ENCODE measurements around the gene CERS6.
A peak's percentile ranks its signal among the peaks of the same experiment; 100 is the strongest.

CERS6 gene

DNA sequence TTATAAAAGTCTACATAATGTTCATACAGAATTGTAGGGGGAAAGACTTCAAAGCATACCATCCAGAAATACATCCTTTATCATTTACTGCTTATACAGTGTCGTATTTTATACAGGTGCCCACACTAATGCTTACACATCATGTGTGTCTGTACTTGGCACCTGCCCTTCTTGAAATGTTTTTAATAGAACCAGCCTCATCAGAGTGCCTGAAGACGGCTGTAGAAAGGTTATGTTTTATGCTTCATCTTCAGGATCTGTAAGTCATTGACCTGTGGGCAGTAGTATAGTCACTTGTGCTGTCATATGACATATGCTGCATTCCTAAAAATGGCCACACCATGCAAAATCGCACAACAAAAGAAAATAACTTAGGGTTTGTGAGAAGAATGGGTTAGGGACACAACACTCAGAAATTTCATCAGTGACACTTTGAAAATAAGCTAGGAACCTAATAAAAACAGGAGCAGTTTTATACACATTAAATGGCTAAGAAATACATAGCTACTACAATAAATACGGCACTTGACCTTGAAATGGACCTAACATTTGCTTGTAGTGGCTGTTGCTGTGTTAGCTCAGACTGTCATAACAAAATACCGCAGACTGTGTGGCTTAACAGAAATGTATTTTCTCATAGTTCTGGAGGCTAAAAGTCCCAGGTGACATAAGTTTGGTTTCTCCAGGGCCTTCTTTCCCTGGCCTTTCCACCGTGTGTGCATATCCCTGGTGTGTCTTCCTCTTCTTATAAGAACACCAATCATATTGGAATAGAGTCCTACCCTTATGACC lies 112.6 kb downstream of the CERS6 start:
- Histone ChIP-seq H3K27me3 (no peaks in the 10 kb centered on the region), H3K27ac (no peak overlapping the region), H3K9me3 (no peaks in the 10 kb centered on the region), H3K9ac (no peak overlapping the region), H3K36me3 (peaks cover 56% of the 10 kb centered on the region), H3K4me1 (peaks cover 28% of the 10 kb centered on the region), H3K4me3 (no peak overlapping the region), H3K4me2 (no peak overlapping the region), H4K20me1 (peaks cover 15% of the 10 kb centered on the region; the same call in 1 of the 2 replicates)
- no peak for TF ChIP-seq Cebpa-rat (IDR thresholded peaks at IDR 0.05)

DNA sequence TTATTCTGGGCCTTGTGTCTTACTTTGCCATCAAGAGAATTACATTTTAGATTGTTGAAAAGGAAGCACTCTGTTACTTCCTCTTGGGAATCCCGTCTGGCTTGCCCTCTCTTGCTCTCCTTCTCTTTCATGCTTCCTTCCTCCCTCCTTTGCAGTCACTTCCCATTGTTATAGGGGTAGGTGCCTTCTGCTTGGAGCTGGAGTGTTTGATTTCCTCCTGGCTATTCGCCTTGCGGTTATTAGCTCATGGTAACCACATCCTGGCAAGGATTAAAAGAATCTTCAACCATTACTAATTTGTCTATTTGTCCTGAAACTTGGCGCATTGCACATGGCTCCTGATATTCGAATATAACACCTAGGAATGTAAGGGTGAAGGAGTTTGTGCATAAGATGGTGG lies 115.0 kb downstream of the CERS6 start:
- Histone ChIP-seq H4K20me1 (peaks cover 15% of the 10 kb centered on the region; the same call in 1 of the 2 replicates), H3K27ac (no peak overlapping the region), H3K9ac (no peak overlapping the region), H3K4me1 (peaks cover 28% of the 10 kb centered on the region), H3K9me3 (0 out of 2 replicates have a peak, but pooled peaks cover 7% of the 10 kb centered on the region), H3K4me3 (no peak overlapping the region), H3K36me3 (peaks cover 51% of the 10 kb centered on the region), H3K4me2 (peak overlapping the region; percentile 48), H3K27me3 (no peaks in the 10 kb centered on the region)
- TF ChIP-seq Cebpa-rat (IDR thresholded peaks at IDR 0.05) = no peak

DNA sequence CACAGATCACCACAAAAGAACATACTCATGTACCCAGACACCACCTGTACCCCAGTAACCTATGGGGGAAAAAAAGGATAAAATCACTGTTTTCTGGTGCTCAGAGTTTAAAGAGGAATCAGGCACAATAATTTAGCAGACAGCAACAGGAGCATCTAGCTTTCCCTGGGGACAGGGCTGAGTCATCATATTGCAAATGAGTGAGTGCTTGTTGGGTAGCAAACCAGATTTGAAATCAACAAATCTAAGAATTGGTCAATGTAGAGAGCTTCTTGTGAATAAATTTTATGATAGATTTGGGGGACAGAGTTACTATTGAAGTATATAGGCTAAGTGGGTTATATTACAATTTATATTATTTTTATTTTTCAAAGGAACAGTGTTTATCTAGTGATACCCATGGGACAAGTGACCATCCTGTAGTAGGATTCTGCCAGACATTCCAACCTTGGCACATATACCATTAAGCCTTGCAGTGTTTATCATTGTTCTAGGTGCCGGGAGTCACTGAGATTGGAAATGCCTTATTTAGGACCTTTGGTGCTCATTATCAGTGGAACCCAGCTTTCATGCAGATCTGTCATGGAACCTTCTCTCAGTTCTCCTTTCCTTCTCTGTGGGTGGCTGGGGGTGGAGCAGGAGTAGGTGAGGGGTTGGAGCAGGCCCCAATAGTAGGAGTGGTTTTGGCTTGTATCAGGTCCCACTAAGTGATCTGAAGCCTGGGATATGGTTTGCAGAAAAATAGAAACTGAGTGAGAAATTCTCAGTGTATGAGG lies 117.2 kb downstream of the CERS6 start:
- H3K27me3 ChIP-seq = no peaks in the 10 kb centered on the region
- no peak overlapping the region for H3K27ac ChIP-seq
- H4K20me1 ChIP-seq = peaks cover 27% of the 10 kb centered on the region; the same call in 1 of the 2 replicates
- TF ChIP-seq Cebpa-rat (IDR thresholded peaks at IDR 0.05) = no peak
- peaks cover 47% of the 10 kb centered on the region for H3K36me3 ChIP-seq
- H3K9ac ChIP-seq = no peak overlapping the region
- 0 out of 2 replicates have a peak, but pooled peaks cover 7% of the 10 kb centered on the region for H3K9me3 ChIP-seq
- no peak overlapping the region for H3K4me2 ChIP-seq
- peaks cover 28% of the 10 kb centered on the region for H3K4me1 ChIP-seq
- no peak overlapping the region for H3K4me3 ChIP-seq

DNA sequence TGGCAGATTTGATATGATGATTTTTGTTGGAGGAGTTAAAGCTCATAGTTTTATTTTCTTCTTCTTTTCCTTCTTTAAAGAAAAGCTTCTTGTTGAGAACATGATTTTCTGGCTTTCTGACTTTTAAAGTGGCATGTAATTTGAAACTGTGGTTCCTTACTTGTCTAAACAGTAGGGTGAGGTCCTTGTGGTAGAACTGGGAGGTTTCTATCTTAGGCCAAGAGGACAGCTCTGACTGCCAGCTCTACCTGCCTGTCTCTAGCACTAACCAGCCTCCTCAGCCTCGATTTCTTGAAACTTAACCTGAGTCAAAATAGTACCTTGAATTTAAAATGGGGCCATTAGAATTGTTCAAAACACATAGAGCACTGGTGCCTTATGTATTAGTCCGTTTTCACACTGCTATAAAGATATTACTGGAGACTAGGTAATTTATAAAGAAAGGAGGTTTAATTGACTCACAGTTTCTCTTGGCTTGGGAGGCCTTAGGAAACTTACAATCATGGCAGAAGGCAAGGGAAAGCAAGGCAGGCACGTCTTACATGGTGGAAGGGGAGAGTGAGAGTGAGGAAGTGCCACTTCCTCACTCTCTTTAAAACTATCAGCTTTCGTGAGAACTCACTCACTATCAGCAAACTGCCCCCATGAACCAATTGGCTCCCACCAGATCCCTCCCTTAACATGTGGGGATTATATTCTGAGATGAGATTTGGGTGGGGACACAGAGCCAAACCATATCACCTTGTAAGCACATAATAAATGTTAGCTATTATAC lies 119.0 kb downstream of the CERS6 start:
- Histone ChIP-seq H3K27ac (no peak overlapping the region), H3K4me3 (no peak overlapping the region), H4K20me1 (peaks cover 27% of the 10 kb centered on the region; the same call in 1 of the 2 replicates), H3K9ac (no peak overlapping the region), H3K4me2 (no peak overlapping the region), H3K4me1 (peaks cover 18% of the 10 kb centered on the region), H3K9me3 (0 out of 2 replicates have a peak, but pooled peaks cover 7% of the 10 kb centered on the region), H3K36me3 (peaks cover 38% of the 10 kb centered on the region), H3K27me3 (no peaks in the 10 kb centered on the region)
- TF ChIP-seq Cebpa-rat (IDR thresholded peaks at IDR 0.05) = no peak

DNA sequence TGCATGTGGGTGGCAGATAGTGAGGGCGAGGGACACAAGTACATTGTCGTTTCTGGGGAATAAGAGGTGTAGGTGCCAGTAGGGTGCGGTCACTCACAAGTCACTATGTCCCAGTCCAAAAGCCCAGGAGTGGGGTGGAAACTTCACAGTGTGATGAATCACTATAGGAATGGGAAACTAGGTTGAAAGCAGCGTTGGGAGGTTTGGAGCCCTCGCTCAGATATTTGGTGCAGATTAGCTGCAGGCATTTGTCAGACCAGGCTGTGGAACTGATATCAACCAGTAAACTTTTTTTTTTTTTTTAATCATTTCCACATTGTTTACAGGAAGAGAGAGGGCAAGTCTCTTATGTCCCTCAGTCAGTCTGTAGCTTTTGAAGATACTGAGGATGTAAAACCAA lies 121.8 kb downstream of the CERS6 start:
- H3K9ac ChIP-seq = no peak overlapping the region
- H3K36me3 ChIP-seq = peaks cover 38% of the 10 kb centered on the region
- 0 out of 2 replicates have a peak, but pooled peaks cover 7% of the 10 kb centered on the region for H3K9me3 ChIP-seq
- no peak overlapping the region for H3K27ac ChIP-seq
- no peaks in the 10 kb centered on the region for H3K27me3 ChIP-seq
- peaks cover 15% of the 10 kb centered on the region; the same call in 1 of the 2 replicates for H3K4me1 ChIP-seq
- no peak overlapping the region for H3K4me2 ChIP-seq
- TF ChIP-seq Cebpa-rat (IDR thresholded peaks at IDR 0.05) = no peak
- peaks cover 12% of the 10 kb centered on the region; the same call in 1 of the 2 replicates for H4K20me1 ChIP-seq
- no peak overlapping the region for H3K4me3 ChIP-seq

DNA sequence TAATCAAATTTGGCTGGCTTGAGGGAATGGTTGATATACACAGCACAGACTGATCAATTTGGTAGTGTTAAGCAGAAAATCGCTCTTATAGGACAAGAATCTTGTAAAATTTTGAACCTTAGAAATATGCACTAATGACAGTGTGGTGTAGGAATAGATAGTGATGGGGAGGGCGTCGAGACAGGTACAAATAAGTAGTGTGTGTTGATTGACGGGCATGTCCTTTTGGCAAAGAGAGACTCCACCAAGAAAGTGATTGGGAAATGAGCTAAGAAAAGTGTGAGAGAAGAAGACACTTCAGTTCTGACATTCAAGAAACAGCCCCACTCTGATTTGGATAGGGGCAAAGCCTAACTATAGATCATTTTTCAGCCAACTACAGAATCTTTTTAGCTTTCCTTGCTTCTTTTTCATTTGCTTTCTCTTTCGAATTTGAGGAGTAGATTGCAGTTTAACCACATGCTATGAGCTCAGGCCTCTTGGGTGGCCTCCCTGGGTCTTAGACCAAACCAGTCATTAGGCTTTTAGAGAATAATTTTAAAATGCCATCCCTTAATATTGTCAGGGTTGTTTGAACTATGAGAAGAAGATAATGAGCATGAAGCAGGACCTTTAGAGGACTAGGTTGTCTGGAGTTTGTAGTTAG lies 127.1 kb downstream of the CERS6 start:
- 0 out of 2 replicates have a peak overlapping the region, but pooled peaks have one; percentile 6 for H3K4me2 ChIP-seq
- H4K20me1 ChIP-seq = no peaks in the 10 kb centered on the region
- H3K9ac ChIP-seq = no peak overlapping the region
- H3K36me3 ChIP-seq = peaks cover 25% of the 10 kb centered on the region
- H3K4me3 ChIP-seq = no peak overlapping the region
- H3K9me3 ChIP-seq = no peaks in the 10 kb centered on the region
- H3K27ac ChIP-seq = no peak overlapping the region
- H3K4me1 ChIP-seq = peaks cover 35% of the 10 kb centered on the region
- H3K27me3 ChIP-seq = no peaks in the 10 kb centered on the region
- no peak for TF ChIP-seq Cebpa-rat (IDR thresholded peaks at IDR 0.05)

DNA sequence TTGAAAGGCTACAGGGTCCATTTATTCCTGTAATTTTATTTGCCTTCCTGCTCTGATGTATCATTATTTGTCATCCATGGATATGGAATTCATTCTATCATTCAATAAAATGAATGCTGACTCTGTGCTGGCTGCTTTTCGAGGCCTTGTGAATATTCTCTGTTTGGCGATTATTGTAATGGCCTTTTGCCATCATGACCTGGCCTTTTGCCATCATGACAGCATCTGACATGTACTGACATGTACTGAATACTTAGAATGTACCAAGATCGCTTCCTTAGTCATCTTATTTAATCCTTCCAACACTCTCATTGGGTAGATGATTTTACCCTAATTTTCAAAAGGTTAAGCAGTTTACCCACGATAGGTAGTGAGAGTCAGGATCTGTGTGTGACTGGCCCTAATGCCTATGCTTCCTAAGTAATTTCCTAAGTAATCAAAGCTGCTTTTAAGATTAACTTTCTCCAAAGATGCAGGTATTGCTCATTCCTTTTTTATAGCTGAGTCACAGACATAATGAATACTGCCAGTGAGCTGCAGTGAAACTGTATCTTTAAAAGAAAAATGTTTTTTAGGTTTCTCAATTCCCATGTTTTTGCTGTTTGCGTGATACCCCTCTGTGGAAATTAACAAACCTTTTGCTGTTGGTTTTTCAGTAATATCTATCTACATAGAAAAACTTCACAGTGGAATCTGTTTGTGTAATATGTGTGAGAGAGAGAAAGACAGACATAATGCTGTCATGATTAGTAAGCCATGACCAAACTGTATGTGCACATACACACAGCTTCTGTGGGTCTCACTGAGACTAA lies 127.8 kb downstream of the CERS6 start:
- Histone ChIP-seq H3K27ac (no peak overlapping the region), H3K9ac (no peak overlapping the region), H3K4me2 (no peak overlapping the region), H3K4me1 (peaks cover 35% of the 10 kb centered on the region), H3K36me3 (peaks cover 25% of the 10 kb centered on the region), H3K9me3 (no peaks in the 10 kb centered on the region), H3K4me3 (no peak overlapping the region), H4K20me1 (0 out of 2 replicates have a peak, but pooled peaks cover 1% of the 10 kb centered on the region), H3K27me3 (no peaks in the 10 kb centered on the region)
- no peak for TF ChIP-seq Cebpa-rat (IDR thresholded peaks at IDR 0.05)

DNA sequence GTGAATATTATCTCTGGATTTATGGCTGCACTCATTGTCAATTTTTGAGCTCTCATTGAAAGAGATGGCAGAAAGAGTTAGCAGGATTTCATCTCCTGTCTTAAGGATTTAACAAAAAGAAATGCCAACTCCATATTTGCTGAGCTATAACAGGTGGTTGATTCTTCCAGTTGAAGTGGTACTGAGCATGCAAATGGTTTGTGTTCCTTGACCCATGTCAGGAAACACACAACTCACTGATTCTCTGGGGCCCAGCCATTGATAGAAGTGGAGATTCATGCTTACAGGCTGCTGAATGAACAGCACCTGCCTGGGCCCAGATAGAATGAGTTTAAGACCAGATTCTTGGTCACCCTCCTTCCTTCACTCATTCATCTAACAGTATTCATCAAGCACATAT lies 128.8 kb downstream of the CERS6 start:
- Histone ChIP-seq H3K27ac (no peak overlapping the region), H4K20me1 (0 out of 2 replicates have a peak, but pooled peaks cover 6% of the 10 kb centered on the region), H3K9me3 (no peaks in the 10 kb centered on the region), H3K4me2 (peak overlapping the region; percentile 8; the same call in 1 of the 2 replicates), H3K9ac (no peak overlapping the region), H3K4me1 (peaks cover 35% of the 10 kb centered on the region), H3K36me3 (peaks cover 17% of the 10 kb centered on the region), H3K27me3 (no peaks in the 10 kb centered on the region), H3K4me3 (no peak overlapping the region)
- TF ChIP-seq Cebpa-rat (IDR thresholded peaks at IDR 0.05) = no peak
